ENCODE measurements around the gene PCGF2.

GRCh38 chr17:38730526-38731379 is 17.4 kb downstream of the PCGF2 start:
- TF ChIP-seq CTCF (tag by site-specific recombination; IDR thresholded peaks at IDR 0.05) (no peak), ZNF366 (tag by site-specific recombination; conservative IDR thresholded peaks at IDR 0.05) (peak; percentile 71), ZNF174 (tag by site-specific recombination; IDR thresholded peaks at IDR 0.05) (no peak), REPIN1 (tag by site-specific recombination; IDR thresholded peaks at IDR 0.05; ENCODE audit: low read depth) (peak; percentile 71; the same call in 1 of the 2 replicates)
